Right forelimb (tissue), 1 donor: ENCODE results near the gene NBAS.

Experiments used
- DNase-seq: peaks from one replicate; pipeline ENCODE4 v3.0.0-alpha.2; 2018

The NBAS gene

GRCh38 chr2:15158532-15158931 is 402.6 kb downstream of the NBAS start:
- no peak for DNase-seq

- no peak for DNase-seq
These were observed 403.0 kb downstream of the NBAS start for GRCh38 chr2:15158100-15158499.

DNA sequence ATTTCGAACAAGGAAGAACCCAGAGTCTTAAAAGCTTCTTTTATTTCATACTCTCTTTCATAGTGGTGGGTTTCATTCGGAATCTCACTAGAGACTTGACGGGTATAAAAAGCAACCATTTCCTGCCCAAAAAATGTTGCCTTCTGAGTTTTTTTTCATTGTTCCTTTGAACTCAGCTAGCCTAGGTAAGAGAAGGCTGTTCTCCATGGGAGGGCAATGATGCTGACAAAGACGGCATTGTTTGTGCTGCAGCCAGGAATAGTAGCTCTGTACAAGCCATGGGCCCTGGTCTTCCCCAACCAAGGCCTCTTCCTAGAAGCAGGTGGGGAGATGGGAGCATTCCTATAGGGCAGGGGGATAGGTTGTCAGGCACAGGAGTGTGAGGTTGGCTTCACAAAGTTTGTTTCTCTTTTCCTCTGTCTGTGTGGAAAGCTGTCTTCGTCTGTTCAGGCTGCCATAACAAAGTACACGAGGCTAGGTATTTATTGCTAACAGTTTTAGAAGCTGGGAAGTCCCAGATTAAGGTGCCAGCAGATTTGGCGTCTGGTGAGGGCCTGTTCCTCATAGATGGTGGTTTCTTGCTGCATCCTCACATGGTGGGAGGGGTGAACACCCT is 405.1 kb downstream of the NBAS start:
- DNase-seq: no peak

GRCh38 chr2:15154297-15154696 is 406.8 kb downstream of the NBAS start:
- no peak for DNase-seq

GRCh38 chr2:15152382-15152781 is 408.8 kb downstream of the NBAS start:
- DNase-seq: no peak

DNA sequence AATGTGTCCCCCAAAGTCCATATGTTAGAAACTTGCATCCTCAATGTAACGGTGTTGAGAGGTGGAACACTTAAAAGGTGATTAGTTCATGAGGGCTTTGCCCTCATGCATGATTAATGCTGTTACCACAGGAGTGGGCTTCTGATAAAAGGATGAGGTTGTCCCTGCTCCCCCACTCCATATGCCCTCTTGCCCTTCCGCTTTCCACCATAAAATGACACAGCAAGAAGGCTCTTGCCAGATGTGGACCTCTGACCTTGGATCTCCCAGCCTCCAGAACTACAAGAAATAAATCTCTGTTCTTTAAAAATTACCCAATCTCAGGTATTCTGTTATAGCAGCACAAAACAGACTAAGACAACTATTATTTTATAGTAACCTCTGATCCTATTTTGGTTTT is 412.1 kb downstream of the NBAS start:
- no peak for DNase-seq

GRCh38 chr2:15147591-15147990 is 413.5 kb downstream of the NBAS start:
- DNase-seq: no peak

GRCh38 chr2:15146960-15147359 is 414.2 kb downstream of the NBAS start:
- no peak for DNase-seq

GRCh38 chr2:15145919-15146318 is 415.2 kb downstream of the NBAS start:
- DNase-seq: no peak

DNA sequence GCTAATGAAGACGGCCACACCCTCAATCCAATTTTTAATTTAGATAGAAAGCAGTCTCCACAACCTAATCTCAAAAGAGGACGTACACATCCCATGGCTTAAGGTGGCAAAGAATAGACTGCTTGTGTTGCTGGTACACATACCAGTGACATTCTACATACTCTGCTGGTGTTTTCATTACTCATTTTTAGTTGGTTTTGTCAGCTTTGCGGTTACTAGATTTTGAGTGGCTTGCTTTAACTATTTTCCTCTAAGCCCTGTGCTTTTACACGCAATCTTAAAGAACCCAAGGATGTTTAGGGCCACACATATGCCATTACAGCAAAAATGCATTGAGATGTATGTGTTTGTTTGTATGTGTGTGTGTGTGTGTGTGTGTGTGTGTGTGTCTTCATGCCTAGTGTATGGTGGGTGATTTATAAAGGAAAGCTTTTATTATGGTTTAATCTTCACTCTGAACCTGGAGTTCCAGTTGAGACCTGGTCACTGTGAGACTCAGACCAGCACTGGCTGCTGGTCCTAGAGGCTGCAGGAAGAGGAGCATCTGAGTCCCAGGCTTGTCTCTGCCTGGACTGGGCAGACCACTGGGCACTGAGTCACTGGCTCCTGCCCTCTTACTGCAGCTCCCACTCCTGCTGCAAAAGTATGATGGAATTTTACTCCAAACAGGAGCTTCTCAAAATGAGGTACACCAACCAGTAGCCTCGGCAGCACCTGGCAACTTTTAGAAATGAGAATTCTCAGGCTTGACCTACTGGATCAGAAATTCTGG is 415.9 kb downstream of the NBAS start:
- DNase-seq: no peak

DNA sequence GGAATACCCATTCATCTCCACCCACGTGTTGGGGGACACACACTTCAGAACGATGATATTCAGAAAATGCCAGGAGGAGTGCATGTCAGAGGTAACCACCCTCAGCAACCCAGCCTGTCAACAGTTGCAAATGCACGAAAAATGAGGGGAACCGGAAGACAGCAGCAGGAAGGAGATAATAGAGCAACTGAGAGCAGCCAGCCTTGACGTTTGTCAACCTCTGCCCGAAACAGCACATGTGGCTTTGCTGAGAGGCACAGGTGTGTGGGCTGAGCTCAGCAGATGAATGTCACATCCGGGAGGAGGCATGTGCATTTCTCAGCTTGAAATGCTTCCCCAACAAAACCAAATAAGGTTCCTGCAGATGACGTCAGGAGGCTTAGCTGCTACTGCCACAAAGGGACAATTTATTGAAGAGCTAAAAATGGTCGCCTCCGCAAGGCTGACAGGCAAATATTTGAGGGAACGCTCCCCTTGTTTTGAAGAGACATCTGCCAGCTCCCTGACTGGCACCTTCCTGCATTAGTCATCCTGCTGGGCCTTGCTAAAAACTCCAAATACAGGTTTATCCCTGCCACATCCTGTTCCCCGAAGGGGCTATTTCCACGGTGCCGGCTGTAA is 419.0 kb downstream of the NBAS start:
- no peak for DNase-seq

GRCh38 chr2:15141211-15141610 is 419.9 kb downstream of the NBAS start:
- no peak for DNase-seq

DNA sequence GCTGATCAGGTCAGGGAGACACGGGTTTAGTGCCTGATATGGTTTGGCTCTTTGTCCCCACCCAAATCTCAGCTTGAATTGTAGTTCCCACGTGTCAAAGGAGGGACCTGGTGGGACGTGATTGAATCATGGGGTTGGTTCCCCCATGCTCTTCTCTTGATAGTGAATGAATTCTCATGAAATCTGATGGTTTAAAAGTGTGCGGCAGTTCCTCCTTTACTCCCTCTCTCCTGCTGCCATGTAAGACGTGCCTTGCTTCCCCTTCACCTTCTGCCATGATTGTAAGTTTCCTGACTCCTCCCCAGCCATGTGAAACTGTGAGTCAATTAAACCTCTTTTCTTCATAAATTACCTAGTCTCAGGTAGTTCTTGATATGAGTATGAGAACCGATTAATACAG is 424.5 kb downstream of the NBAS start:
- DNase-seq: no peak

GRCh38 chr2:15134957-15135356 is 426.2 kb downstream of the NBAS start:
- DNase-seq: no peak

GRCh38 chr2:15133461-15133860 is 427.7 kb downstream of the NBAS start:
- no peak for DNase-seq

GRCh38 chr2:15128846-15129245 is 432.3 kb downstream of the NBAS start:
- DNase-seq: no peak

DNA sequence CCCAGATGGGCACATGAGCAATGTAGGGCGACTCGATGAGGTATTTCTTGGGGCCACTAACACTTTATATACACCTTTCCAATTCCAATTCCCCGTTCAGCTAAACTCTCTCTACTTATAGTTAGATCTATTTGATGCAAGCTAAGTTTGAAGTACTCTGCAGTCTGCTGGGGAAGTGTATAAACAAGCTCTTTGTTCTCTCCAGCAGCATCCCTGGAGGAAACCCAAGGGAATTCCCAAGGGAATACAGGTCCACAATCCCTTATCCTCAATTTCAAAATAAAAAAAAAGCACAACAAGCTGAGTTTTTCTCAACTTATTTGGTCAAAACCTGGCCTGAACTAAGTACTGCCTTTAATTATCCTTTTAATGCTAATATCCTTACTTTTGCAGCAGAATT is 433.3 kb downstream of the NBAS start:
- DNase-seq: no peak

DNA sequence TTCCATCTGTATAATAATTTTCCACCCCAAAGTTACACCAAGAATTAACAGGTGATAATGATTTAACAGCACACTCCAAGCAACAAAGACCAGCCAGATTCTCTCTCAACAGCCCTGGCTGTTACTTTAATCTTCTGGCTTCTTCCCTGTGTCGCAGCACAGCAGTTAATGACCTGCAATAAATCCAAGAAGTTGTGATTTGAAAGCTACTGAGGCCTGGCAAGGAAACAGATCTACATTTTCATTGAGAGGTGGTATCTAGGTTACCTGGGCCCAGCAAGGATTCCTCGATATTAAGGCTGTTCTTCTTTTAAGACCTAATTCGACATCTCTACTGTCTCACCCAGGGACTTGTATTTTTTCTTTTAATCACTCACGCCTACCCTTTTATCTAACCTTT is 433.8 kb downstream of the NBAS start:
- no peak for DNase-seq

DNA sequence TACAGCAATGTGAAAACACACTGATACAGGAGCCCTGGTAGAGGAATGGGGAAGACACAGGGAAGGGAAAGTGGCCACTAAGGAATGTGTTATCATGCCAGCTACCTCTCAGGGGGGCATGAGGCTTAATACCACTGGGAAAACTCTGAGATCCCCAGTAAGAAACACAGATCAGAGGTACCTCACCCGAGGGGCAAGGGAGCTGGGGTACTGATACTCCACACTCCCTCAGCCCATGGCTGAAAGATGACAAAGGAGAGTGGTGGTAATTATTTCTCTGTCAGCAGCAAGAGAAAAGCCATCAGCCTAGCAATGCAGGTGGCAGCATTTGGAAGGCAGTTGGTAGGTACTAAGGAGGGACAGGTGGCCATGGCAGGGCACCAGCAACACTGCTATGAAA is 434.8 kb downstream of the NBAS start:
- DNase-seq: no peak

DNA sequence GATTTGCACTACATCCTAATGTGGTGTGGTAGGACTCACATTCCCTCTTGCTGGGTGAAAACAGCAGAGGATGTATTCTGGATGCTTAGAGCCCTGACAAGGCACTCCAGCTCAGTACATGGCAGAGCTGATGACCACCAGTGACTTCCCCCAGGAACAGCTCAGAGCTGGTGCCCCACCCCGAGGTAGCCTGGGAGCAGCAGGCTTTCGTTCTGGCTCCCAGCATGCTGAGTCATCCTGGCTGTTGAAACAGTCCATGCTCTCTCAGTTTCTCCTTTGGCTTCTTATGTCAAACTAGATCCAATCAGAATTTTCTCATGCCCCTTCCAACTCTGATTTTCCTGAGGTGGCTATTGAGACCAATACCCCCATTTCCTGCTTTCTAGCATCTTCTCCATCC is 438.2 kb downstream of the NBAS start:
- DNase-seq: no peak

DNA sequence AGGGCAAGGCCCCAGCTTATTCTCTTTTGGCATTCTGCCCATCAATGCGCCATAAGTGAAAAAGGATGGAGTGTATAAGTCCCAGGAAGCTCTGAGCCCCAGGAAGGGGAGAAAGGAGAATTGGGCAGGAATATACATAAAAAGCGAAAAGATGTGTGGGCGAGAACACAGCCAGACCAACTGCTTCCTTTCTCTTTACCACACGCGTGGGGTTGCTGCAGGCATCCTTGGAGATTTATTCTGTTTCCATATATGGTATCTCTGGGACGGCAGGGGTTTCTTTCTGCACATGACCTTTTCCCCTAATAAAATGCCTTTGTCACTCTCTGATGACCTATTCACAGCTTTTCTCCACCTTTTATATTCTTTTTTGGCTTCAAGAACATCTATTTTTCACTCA is 440.5 kb downstream of the NBAS start:
- no peak for DNase-seq

DNA sequence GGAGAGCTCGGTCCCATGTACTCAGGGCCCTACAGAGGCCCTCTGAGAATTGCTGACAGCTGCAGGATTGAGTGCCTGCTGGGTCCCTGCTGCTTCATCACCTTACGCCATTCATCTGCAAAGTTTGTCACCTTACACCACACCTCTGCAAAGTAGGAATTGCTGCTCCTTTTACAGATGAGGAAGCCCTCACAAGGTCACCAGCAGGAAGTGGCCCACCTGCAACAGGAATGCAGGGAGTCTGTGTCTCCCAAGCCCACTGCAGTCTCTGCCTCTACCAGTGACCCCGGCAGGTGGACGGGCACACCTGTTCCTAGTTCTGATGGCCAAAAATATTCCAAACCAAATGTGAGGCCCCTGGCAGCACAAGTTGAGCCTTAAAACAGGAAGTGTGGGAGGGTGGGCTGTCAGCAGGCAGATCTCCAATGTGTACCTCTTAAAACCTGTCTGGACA is 441.4 kb downstream of the NBAS start:
- DNase-seq: no peak

GRCh38 chr2:15117409-15118050 is 443.6 kb downstream of the NBAS start:
- no peak for DNase-seq
